Ishikawa (cell line): ENCODE data around the gene EAF2.

ENCODE experiments used
- CREB1 ChIP-seq: IDR thresholded peaks from 2 replicates; pipeline ENCODE4 v1.6.1; 2012; ENCODE audit warnings: low read depth
- TCF12 ChIP-seq: IDR thresholded peaks from 2 replicates; pipeline ENCODE4 v1.6.1; 2012; ENCODE audit warnings: low read depth
- TEAD4 ChIP-seq: IDR thresholded peaks from 2 replicates; pipeline ENCODE4 v1.6.1; 2012
- ZBTB7A ChIP-seq: IDR thresholded peaks from 2 replicates; pipeline ENCODE4 v1.6.1; 2012; ENCODE audit warnings: low read depth

GRCh38 chr3:121913305-121913990 lies 78.4 kb downstream of the EAF2 start:
- TF ChIP-seq ZBTB7A (no peak), TCF12 (no peak), TEAD4 (no peak), CREB1 (no peak)
